Gastrocnemius medialis (tissue), 4 donors: ENCODE measurements around the gene SYNJ1. TPM values are rescaled to one million over a fixed set of nuclear protein-coding genes. Genes with fewer than 3 reads are reported as not detected.

Source experiments
- ATAC-seq, 2 donors: fragments of 150-250 bp; one replicate each; pipeline ENCODE4 v1.9.1; 2016
- DNase-seq, 2 donors: peaks; one replicate each; pipeline ENCODE4 v3.0.0-alpha.2; 2019
- H3K27ac ChIP-seq, 4 donors: fragments of 200-600 bp; sonication (generic); 1 replicate in 1 of 4; 2 replicates in 3 of 4; pipeline ENCODE4 v1.5.1; 2016 to 2018; ENCODE audit warnings: mild to moderate bottlenecking in 2 of 4, moderate library complexity in 1 of 4
- H3K27me3 ChIP-seq, 3 donors: fragments of 200-600 bp; sonication (generic) in 2 of 3; 1 replicate in 1 of 3; 2 replicates in 2 of 3; pipeline versions ENCODE4 v1.5.1 to v1.6.0; 2016 to 2019; ENCODE audit warnings: mild to moderate bottlenecking in 1 of 3, moderate library complexity in 1 of 3
- H3K36me3 ChIP-seq, 2 donors: fragments of 200-600 bp; sonication (generic) in 1 of 2; one replicate each; pipeline ENCODE4 v1.5.1; 2017 to 2018
- H3K4me1 ChIP-seq, 2 donors: fragments of 200-600 bp; sonication (generic) in 1 of 2; one replicate each; pipeline ENCODE4 v1.5.1; 2016 to 2017; ENCODE audit warnings: mild to moderate bottlenecking in 2 of 2
- H3K4me3 ChIP-seq, 4 donors: fragments of 200-600 bp; sonication (generic) in 3 of 4; 1 replicate in 1 of 4; 2 replicates in 3 of 4; pipeline ENCODE4 v1.5.1; 2016 to 2019; ENCODE audit warnings: mild to moderate bottlenecking in 2 of 4
- H3K9me3 ChIP-seq, 3 donors: fragments of 200-600 bp; sonication (generic) in 2 of 3; 1 replicate in 1 of 3; 2 replicates in 2 of 3; pipeline ENCODE4 v1.5.1; 2016 to 2019
- POLR2A ChIP-seq, 2 donors: fragments of 450-650 bp; IDR thresholded peaks; one replicate each; pipeline ENCODE4 v1.6.1; 2017; ENCODE audit warnings: antibody characterized with exemption in 2 of 2, mild to moderate bottlenecking in 2 of 2, moderate library complexity in 2 of 2
- in situ Hi-C, 4 donors: fragments of 200-750 bp; cut with MboI; loops; one replicate each; pipeline versions ENCODE4 v1.15.0 to v1.8.0; 2017; ENCODE audit warnings: low sequenced_read_pairs in 4 of 4
- intact Hi-C: fragments of 100-400 bp; cut with DNase I; formaldehyde crosslinking; loops from one replicate; pipeline ENCODE4 v1.15.1; 2023; ENCODE audit warnings: low total_unique reads
- total RNA-seq, 4 donors: library from RNA; depleted of rRNA; stranded (reverse); fragments of >200 nt; gene quantifications; one replicate each; pipeline versions ENCODE4 v1.1.0 to v1.2.3, GENCODE V29; 2016
- TF ChIP-seq, protein P1 (sequence below), 5 experiments: fragments of 450-650 bp in 3 of 5; fragments of 200-600 bp in 2 of 5; sonication (generic) in 2 of 5; IDR thresholded peaks in 4 of 5; conservative IDR thresholded peaks in 1 of 5; 1 replicate in 4 of 5; 2 replicates in 1 of 5; pipeline ENCODE4 v1.5.1; 2016 to 2019; ENCODE audit warnings: antibody characterized with exemption in 5 of 5, mild to moderate bottlenecking in 3 of 5, moderate library complexity in 3 of 5

The SYNJ1 gene
- total RNA-seq, 4 donors from 2014 or later: 10.0 to 34.8 (median 10.8) TPM

DNA sequence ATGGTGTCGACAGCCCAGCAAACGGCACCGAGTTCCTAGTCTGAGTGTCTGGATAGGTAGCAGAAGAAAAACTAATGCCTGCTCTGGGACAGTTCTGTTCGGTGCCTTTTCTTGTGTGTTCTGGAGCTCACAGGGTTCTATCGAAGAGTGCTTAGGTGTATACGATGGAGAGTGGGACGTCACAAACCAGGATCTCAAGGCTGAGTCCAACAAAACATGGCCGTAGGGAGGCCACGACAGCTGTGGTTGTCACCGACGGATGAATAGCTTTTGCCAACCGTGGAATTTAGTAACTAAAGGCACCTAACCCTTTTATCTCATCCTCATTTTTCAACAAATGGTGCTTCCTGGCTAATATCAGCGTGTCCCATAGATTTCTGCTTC is 635 bp upstream of the SYNJ1 start:
- Histone ChIP-seq H3K36me3 (no peaks in the 10 kb centered on the region), H3K9me3 (no peaks in the 10 kb centered on the region), H3K27ac (peak overlapping the region; percentile 83 to 94 (median 94)), H3K4me3 (peak overlapping the region; percentile 77 to 94 (median 92)), H3K4me1 (peaks cover 14 to 19% of the 10 kb centered on the region in 2 donors), H3K27me3 (no peaks in the 10 kb centered on the region)
- ATAC-seq (no peak), DNase-seq (no peak)
- in situ Hi-C loops: loop anchor here in 2 of 4 donors (10.0 to 25.0 kb wide), 2 partner anchors 46 to 341 kb away; partner anchors contain the start of genes URB1 (in 2 of the 2) and PAXBP1 (in 1 of the 2)
- no peak for TF ChIP-seq POLR2A (IDR thresholded peaks at IDR 0.05)
- TF ChIP-seq, protein P1, sequence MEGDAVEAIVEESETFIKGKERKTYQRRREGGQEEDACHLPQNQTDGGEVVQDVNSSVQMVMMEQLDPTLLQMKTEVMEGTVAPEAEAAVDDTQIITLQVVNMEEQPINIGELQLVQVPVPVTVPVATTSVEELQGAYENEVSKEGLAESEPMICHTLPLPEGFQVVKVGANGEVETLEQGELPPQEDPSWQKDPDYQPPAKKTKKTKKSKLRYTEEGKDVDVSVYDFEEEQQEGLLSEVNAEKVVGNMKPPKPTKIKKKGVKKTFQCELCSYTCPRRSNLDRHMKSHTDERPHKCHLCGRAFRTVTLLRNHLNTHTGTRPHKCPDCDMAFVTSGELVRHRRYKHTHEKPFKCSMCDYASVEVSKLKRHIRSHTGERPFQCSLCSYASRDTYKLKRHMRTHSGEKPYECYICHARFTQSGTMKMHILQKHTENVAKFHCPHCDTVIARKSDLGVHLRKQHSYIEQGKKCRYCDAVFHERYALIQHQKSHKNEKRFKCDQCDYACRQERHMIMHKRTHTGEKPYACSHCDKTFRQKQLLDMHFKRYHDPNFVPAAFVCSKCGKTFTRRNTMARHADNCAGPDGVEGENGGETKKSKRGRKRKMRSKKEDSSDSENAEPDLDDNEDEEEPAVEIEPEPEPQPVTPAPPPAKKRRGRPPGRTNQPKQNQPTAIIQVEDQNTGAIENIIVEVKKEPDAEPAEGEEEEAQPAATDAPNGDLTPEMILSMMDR (IDR thresholded peaks at IDR 0.05 in 4 of 5, conservative IDR thresholded peaks at IDR 0.05 in 1 of 5): no peak
- intact Hi-C loops: loop anchor here (1.0 to 10.0 kb wide), 2 partner anchors 43 to 916 kb away; partner anchors contain the start of genes CRYZL1, ITSN1 and PAXBP1

GRCh38 chr21:32726839-32727686 is 750 bp downstream of the SYNJ1 start:
- in situ Hi-C loops: loop anchor here in 2 of 4 donors (10.0 to 25.0 kb wide), 2 partner anchors 48 to 340 kb away; partner anchors contain the start of genes URB1 (in 2 of the 2) and PAXBP1 (in 1 of the 2)
- intact Hi-C loops: loop anchor here (2.0 to 10.0 kb wide), 3 partner anchors 114 to 918 kb away; partner anchors contain the start of genes CFAP298, CRYZL1, ITSN1 and URB1
- peak overlapping the region; percentile 83 to 94 (median 94) for H3K27ac ChIP-seq

DNA sequence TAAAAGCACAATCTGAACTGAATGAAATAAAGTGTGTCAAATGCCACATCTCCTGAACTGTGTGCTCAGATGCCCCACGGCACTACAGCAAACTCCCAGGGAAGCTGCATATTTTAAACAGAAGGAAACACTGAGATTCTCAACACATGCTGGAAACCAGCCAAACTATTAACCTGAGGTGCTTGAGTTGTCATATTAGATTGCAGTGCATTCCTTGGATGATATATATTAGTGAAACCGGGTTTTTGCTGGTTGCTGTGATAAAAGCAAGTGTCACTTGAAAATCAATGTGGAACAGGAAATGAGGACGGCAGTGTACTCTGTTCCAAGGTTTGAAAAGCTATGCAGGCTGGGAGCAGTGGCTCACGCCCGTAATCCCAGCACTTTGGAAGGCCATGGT is 8.7 kb downstream of the SYNJ1 start:
- intact Hi-C loops: no loop called here
- in situ Hi-C loops: no loop called here
- ATAC-seq (no peak), DNase-seq (no peak)
- no peak overlapping the region for H3K4me3 ChIP-seq
- no peaks in the 10 kb centered on the region for H3K27me3 ChIP-seq
- no peak overlapping the region for H3K27ac ChIP-seq
- no peak for TF ChIP-seq POLR2A (IDR thresholded peaks at IDR 0.05)
- TF ChIP-seq, protein P1 (IDR thresholded peaks at IDR 0.05 in 4 of 5, conservative IDR thresholded peaks at IDR 0.05 in 1 of 5): no peak
- peaks cover 0 to 11% of the 10 kb centered on the region in 2 donors for H3K36me3 ChIP-seq
- no peaks in the 10 kb centered on the region for H3K4me1 ChIP-seq
- H3K9me3 ChIP-seq: no peaks in the 10 kb centered on the region

More at GRCh38 chr21:32726839-32727686, 750 bp downstream of the SYNJ1 start:
- Histone ChIP-seq H3K27me3 (no peaks in the 10 kb centered on the region), H3K4me3 (peak overlapping the region; percentile 77 to 94 (median 92)), H3K4me1 (peaks cover 14 to 19% of the 10 kb centered on the region in 2 donors), H3K36me3 (no peaks in the 10 kb centered on the region), H3K9me3 (no peaks in the 10 kb centered on the region)
- TF ChIP-seq, protein P1 (IDR thresholded peaks at IDR 0.05 in 4 of 5, conservative IDR thresholded peaks at IDR 0.05 in 1 of 5): no peak
- no peak for TF ChIP-seq POLR2A (IDR thresholded peaks at IDR 0.05)
- DNase-seq (peak; percentile 2 to 15), ATAC-seq (peak; percentile 29 to 52)

DNA sequence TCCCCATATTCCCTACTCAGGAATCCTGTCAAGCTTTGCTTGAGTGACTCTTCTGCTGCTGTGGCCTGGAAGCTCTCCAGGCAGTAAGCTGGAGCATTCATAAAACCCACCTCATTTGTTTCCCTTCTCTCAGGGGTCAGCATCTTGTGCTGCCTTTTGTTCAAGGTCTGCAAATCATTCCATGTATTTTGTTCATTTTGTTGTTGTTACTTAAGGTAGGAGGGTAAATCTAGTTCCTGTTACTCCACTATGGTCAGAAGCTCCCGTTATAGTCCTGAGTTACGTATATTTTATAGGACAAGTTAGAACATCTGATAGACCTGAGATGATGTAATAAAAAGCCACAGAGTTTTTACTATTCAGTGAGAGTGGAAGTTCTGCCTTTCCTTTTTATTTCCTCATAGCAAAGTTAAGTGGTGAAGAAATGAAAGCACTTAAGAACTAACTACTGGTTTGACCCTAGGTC is 9.9 kb downstream of the SYNJ1 start:
- intact Hi-C loops: no loop called here
- in situ Hi-C loops: no loop called here
- ATAC-seq (no peak), DNase-seq (no peak)
- no peaks in the 10 kb centered on the region for H3K9me3 ChIP-seq
- no peaks in the 10 kb centered on the region for H3K4me1 ChIP-seq
- H3K27ac ChIP-seq: no peak overlapping the region
- no peak overlapping the region for H3K4me3 ChIP-seq
- TF ChIP-seq, protein P1 (IDR thresholded peaks at IDR 0.05 in 4 of 5, conservative IDR thresholded peaks at IDR 0.05 in 1 of 5): no peak
- no peak for TF ChIP-seq POLR2A (IDR thresholded peaks at IDR 0.05)
- H3K36me3 ChIP-seq: peaks cover 0 to 11% of the 10 kb centered on the region in 2 donors
- H3K27me3 ChIP-seq: no peaks in the 10 kb centered on the region
